Astrocyte of the spinal cord (primary cell): Measurements from ENCODE around the gene ATG4D.

Source experiments
- DNase-seq: peaks from one replicate; pipeline ENCODE4 v3.0.0; 2011; ENCODE audit warnings: low read depth, low spot score
- H3K4me3 ChIP-seq: 2 replicates; pipeline ENCODE4 v1.5.1; 2011; ENCODE audit warnings: low read depth, mild to moderate bottlenecking, low read length, moderate library complexity
- in situ Hi-C: cut with HindIII; loops from 2 replicates; pipeline ENCODE4 v1.10.0; 2017; ENCODE audit warnings: low sequenced_read_pairs
- TF ChIP-seq, protein P1 (sequence below): IDR thresholded peaks from 2 replicates; pipeline ENCODE4 v1.5.1; 2012; ENCODE audit warnings: low read depth, mild to moderate bottlenecking, low read length, inconsistent platforms

Gene ATG4D

DNA sequence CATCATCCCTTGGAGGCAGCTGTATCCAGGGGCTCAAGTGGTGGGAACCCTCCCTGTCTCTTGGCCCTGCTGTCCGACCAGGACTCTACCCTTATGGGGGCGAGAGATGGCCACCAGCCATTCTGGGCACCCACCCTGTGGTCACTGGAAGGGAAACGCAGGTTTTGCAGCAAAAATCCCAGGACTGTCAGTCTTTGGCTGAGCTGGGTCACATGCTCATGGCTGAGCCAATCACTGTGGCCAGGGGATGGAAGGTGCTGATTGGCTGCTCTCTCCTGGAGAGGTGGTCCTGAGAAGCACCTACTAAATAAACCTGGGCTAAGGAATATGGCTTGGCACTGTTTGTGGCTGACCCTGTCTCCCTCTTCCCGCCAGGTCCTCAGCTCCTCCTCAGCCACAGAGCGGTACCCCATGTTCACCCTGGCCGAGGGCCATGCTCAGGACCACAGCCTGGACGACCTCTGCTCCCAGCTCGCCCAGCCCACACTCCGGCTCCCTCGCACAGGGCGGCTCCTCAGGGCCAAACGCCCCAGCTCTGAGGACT, 8.9 kb downstream of the ATG4D start:
- no peak overlapping the region for H3K4me3 ChIP-seq
- DNase-seq: no peak
- in situ Hi-C loops: no loop called here
- TF ChIP-seq, protein P1, sequence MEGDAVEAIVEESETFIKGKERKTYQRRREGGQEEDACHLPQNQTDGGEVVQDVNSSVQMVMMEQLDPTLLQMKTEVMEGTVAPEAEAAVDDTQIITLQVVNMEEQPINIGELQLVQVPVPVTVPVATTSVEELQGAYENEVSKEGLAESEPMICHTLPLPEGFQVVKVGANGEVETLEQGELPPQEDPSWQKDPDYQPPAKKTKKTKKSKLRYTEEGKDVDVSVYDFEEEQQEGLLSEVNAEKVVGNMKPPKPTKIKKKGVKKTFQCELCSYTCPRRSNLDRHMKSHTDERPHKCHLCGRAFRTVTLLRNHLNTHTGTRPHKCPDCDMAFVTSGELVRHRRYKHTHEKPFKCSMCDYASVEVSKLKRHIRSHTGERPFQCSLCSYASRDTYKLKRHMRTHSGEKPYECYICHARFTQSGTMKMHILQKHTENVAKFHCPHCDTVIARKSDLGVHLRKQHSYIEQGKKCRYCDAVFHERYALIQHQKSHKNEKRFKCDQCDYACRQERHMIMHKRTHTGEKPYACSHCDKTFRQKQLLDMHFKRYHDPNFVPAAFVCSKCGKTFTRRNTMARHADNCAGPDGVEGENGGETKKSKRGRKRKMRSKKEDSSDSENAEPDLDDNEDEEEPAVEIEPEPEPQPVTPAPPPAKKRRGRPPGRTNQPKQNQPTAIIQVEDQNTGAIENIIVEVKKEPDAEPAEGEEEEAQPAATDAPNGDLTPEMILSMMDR: no peak

DNA sequence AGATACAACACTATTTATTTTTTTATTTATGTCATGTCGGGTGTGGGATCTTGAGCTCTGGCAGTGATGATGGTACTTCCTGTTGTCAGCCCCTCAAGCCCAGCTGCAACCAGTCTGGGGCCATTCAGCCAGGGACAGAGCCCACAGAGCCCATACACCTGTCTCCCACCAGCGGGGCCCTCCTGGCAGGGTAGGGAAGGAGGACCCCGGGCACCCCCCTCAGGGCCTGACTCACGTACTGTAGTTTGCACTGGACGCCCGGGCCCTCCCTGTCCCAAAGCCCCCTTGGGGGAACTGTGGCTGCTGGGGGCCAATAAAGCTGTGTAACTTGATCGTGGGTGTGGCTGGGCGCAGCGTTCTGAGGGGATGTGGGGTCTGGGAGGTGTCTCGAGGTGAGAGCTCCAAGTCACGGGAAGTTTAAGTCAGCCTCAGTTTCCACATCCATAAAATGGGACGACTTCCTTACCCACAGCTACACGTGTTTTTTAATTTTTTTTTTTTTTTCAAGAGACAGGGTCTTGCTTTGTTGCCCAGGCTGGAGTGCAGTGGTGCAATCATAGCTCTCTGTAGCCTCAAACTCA, 9.5 kb downstream of the ATG4D start:
- in situ Hi-C loops: no loop called here
- TF ChIP-seq, protein P1: no peak
- no peak for DNase-seq
- no peak overlapping the region for H3K4me3 ChIP-seq

DNA sequence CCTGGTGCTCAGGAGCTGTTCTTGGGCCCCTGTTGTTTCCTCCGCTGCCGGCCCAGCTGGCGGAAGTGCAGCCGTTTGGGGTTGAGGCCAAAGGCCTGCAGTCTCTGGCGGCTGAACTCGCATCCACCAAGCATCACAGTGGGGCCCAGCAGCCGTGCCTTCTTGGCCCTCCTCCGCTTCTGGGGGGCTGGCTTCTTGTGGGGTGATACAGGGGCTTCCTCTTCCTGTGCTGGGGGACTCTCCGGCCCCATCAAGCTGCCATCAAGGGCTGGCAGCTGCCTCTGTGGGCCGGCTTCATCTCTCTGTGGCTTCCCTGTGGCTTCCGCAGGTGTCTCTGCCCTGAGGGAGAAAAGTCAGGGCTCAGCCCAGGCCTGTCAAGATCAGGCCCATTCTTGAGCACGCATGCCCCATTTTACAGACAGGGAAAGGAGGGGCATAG, 10.3 kb downstream of the ATG4D start:
- in situ Hi-C loops: no loop called here
- TF ChIP-seq, protein P1: no peak
- no peak overlapping the region for H3K4me3 ChIP-seq
- DNase-seq: no peak

DNA sequence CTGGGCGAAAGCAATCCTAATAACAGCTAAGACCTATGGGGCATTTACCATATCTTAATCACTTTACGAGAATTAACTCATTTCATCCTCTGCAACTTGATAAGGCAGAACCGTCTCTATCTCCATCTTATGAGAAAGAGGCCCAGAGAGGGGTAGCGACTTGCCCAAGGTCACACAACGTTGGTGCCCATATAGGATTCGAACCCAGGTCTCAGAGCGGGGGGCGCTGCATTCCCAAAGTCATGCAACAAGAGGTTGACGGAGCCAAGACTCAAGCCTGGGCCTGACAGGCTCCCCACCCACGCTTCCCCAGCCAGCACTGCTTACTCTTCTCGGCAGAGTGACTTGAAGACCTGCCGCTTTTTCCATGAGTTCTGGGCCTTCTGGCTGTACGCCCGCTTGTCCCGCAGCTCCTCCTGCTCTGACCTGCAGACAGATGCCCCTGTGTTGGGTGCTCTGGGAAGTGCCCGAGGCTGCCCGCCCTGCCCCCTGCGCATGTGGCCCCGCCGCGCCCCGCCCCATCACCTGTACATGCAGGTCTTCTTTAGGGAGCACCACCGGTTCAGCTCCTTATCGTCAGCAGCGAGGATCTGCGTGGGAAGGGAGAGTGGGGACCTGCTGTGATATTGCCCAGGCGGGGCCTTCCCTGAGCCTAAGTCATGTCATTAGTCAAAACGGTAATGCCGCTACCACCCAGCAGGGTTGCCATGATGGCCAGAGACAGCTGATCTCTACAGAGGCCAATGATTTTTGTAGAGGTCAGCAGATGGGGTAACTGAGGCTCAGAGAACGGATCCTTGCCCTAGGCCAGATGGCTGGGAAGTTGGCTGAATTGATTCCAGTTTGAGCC, 11.3 kb downstream of the ATG4D start:
- TF ChIP-seq, protein P1: no peak
- no peak overlapping the region for H3K4me3 ChIP-seq
- in situ Hi-C loops: no loop called here
- no peak for DNase-seq

DNA sequence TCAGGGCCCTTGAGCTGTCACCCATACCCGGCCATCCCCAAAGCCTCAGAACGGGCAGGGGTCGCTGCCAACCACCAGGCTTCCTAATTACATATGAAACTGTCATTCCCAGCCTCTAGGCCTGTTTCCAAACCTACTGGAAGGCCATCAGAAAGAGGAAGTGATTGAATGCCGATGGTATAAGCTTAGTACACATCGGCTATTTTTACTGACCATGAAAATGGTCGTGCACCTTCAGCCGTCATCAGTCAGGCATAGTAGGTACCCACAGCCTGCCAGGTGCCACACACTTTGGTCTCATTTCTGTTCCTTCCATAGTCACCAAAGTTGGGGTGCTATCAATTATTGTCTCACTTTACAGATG, 11.9 kb downstream of the ATG4D start:
- TF ChIP-seq, protein P1: no peak
- DNase-seq: no peak
- in situ Hi-C loops: no loop called here
- no peak overlapping the region for H3K4me3 ChIP-seq

DNA sequence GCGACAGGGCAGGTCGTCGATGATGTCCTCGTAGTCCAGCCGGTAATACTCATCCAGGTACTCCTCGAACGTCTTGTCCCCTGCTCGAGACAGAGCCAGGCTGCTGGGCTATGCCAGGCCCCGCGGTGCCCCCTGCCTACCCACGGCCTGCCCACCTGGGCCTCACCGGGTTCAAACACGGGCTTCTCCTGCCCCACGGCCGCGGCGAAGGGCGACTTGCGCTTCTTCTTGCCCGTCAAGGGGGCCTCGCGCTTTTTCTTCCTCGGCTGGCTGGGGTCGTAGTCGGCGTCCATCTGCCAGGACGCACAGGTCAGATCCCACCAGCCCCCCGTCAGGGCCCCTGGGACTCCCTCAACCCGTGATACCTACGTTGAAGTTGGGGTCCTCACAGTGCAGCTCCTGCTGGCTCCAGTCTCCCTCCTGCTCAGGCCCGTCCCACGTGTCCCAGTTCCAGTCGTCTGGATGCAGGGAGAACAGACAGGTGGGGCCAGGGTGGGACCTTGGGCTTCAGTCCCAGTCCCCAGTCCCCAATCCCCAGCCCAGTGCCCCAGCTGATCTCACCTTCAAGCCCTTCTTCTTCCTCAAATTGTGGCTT, 14.0 kb downstream of the ATG4D start:
- DNase-seq: no peak
- no peak overlapping the region for H3K4me3 ChIP-seq
- TF ChIP-seq, protein P1: no peak
- in situ Hi-C loops: no loop called here
